Measurements from ENCODE around the gene FAM186B.
"Not testable (repeated sequence)": the region's sequence is repeated elsewhere in the genome, so short reads cannot be mapped to it uniquely, and the experiment has no call there.

FAM186B gene

GRCh38 chr12:49605539-49605938 lies at the start of gene FAM186B:
Gene FAM186B, minus strand, starts transcription at chr12:49605639. Its CDS starts 162 bp downstream, at chr12:49605477.
- not testable (repeated sequence) for H3K27me3 ChIP-seq (ENCODE audit: insufficient read depth, low read length); H3K9me3 ChIP-seq (ENCODE audit: low read length); H3K4me1 ChIP-seq (ENCODE audit: insufficient read depth, low read length); H3K36me3 ChIP-seq (ENCODE audit: insufficient read depth, low read length); H2AFZ ChIP-seq (ENCODE audit: low read depth, low read length); H3K4me3 ChIP-seq (ENCODE audit: low read length)

GRCh38 chr12:49654715-49655114 lies 49.3 kb upstream of the FAM186B start:
- Histone ChIP-seq H3K27me3 (ENCODE audit: insufficient read depth, low read length) (no peaks in the 10 kb centered on the region), H2AFZ (ENCODE audit: low read depth, low read length) (no peak overlapping the region), H3K4me1 (ENCODE audit: insufficient read depth, low read length) (no peaks in the 10 kb centered on the region), H3K4me3 (ENCODE audit: low read length) (no peak overlapping the region), H3K36me3 (ENCODE audit: insufficient read depth, low read length) (peaks cover 74% of the 10 kb centered on the region), H3K9me3 (ENCODE audit: low read length) (no peaks in the 10 kb centered on the region)

GRCh38 chr12:49652921-49653520 lies 47.6 kb upstream of the FAM186B start:
- no peak overlapping the region for H2AFZ ChIP-seq (ENCODE audit: low read depth, low read length)
- no peaks in the 10 kb centered on the region for H3K27me3 ChIP-seq (ENCODE audit: insufficient read depth, low read length)
- peaks cover 82% of the 10 kb centered on the region for H3K36me3 ChIP-seq (ENCODE audit: insufficient read depth, low read length)
- H3K4me3 ChIP-seq (ENCODE audit: low read length): no peak overlapping the region
- H3K9me3 ChIP-seq (ENCODE audit: low read length): no peaks in the 10 kb centered on the region
- no peaks in the 10 kb centered on the region for H3K4me1 ChIP-seq (ENCODE audit: insufficient read depth, low read length)

- no peaks in the 10 kb centered on the region for H3K4me1 ChIP-seq (ENCODE audit: insufficient read depth, low read length)
- H3K9me3 ChIP-seq (ENCODE audit: low read length): no peaks in the 10 kb centered on the region
- no peak overlapping the region for H3K4me3 ChIP-seq (ENCODE audit: low read length)
- H3K36me3 ChIP-seq (ENCODE audit: insufficient read depth, low read length): peaks cover 79% of the 10 kb centered on the region
- H3K27me3 ChIP-seq (ENCODE audit: insufficient read depth, low read length): no peaks in the 10 kb centered on the region
- no peak overlapping the region for H2AFZ ChIP-seq (ENCODE audit: low read depth, low read length)
Observed at GRCh38 chr12:49651855-49652254, 46.4 kb upstream of the FAM186B start.

- no peak overlapping the region for H3K4me3 ChIP-seq (ENCODE audit: low read length)
- H3K4me1 ChIP-seq (ENCODE audit: insufficient read depth, low read length): no peaks in the 10 kb centered on the region
- no peak overlapping the region for H2AFZ ChIP-seq (ENCODE audit: low read depth, low read length)
- H3K36me3 ChIP-seq (ENCODE audit: insufficient read depth, low read length): peaks cover 80% of the 10 kb centered on the region
- no peaks in the 10 kb centered on the region for H3K9me3 ChIP-seq (ENCODE audit: low read length)
- no peaks in the 10 kb centered on the region for H3K27me3 ChIP-seq (ENCODE audit: insufficient read depth, low read length)
Observed at GRCh38 chr12:49649892-49650291, 44.5 kb upstream of the FAM186B start.

GRCh38 chr12:49649445-49649844 lies 44.0 kb upstream of the FAM186B start:
- Histone ChIP-seq H3K4me1 (ENCODE audit: insufficient read depth, low read length) (no peaks in the 10 kb centered on the region), H3K4me3 (ENCODE audit: low read length) (no peak overlapping the region), H3K36me3 (ENCODE audit: insufficient read depth, low read length) (peaks cover 75% of the 10 kb centered on the region), H3K9me3 (ENCODE audit: low read length) (no peaks in the 10 kb centered on the region), H3K27me3 (ENCODE audit: insufficient read depth, low read length) (no peaks in the 10 kb centered on the region), H2AFZ (ENCODE audit: low read depth, low read length) (no peak overlapping the region)

GRCh38 chr12:49648712-49649003 lies 43.2 kb upstream of the FAM186B start:
- peaks cover 73% of the 10 kb centered on the region for H3K36me3 ChIP-seq (ENCODE audit: insufficient read depth, low read length)
- H3K4me3 ChIP-seq (ENCODE audit: low read length): no peak overlapping the region
- no peaks in the 10 kb centered on the region for H3K27me3 ChIP-seq (ENCODE audit: insufficient read depth, low read length)
- no peaks in the 10 kb centered on the region for H3K9me3 ChIP-seq (ENCODE audit: low read length)
- H3K4me1 ChIP-seq (ENCODE audit: insufficient read depth, low read length): no peaks in the 10 kb centered on the region
- H2AFZ ChIP-seq (ENCODE audit: low read depth, low read length): no peak overlapping the region

GRCh38 chr12:49647827-49648711 lies 42.6 kb upstream of the FAM186B start:
- Histone ChIP-seq H2AFZ (ENCODE audit: low read depth, low read length) (no peak overlapping the region), H3K4me3 (ENCODE audit: low read length) (no peak overlapping the region), H3K36me3 (ENCODE audit: insufficient read depth, low read length) (peaks cover 72% of the 10 kb centered on the region), H3K4me1 (ENCODE audit: insufficient read depth, low read length) (no peaks in the 10 kb centered on the region), H3K9me3 (ENCODE audit: low read length) (no peaks in the 10 kb centered on the region), H3K27me3 (ENCODE audit: insufficient read depth, low read length) (no peaks in the 10 kb centered on the region)

- Histone ChIP-seq H3K4me1 (ENCODE audit: insufficient read depth, low read length) (no peaks in the 10 kb centered on the region), H3K27me3 (ENCODE audit: insufficient read depth, low read length) (no peaks in the 10 kb centered on the region), H3K36me3 (ENCODE audit: insufficient read depth, low read length) (peaks cover 77% of the 10 kb centered on the region), H2AFZ (ENCODE audit: low read depth, low read length) (no peak overlapping the region), H3K4me3 (ENCODE audit: low read length) (no peak overlapping the region), H3K9me3 (ENCODE audit: low read length) (no peaks in the 10 kb centered on the region)
Observed at GRCh38 chr12:49646871-49647654, 41.6 kb upstream of the FAM186B start.

- H3K27me3 ChIP-seq (ENCODE audit: insufficient read depth, low read length): no peaks in the 10 kb centered on the region
- H3K9me3 ChIP-seq (ENCODE audit: low read length): no peaks in the 10 kb centered on the region
- no peak overlapping the region for H2AFZ ChIP-seq (ENCODE audit: low read depth, low read length)
- H3K36me3 ChIP-seq (ENCODE audit: insufficient read depth, low read length): peaks cover 80% of the 10 kb centered on the region
- H3K4me3 ChIP-seq (ENCODE audit: low read length): no peak overlapping the region
- no peaks in the 10 kb centered on the region for H3K4me1 ChIP-seq (ENCODE audit: insufficient read depth, low read length)
Observed at GRCh38 chr12:49646331-49646830, 40.9 kb upstream of the FAM186B start.

- Histone ChIP-seq H3K27me3 (ENCODE audit: insufficient read depth, low read length) (no peaks in the 10 kb centered on the region), H3K4me3 (ENCODE audit: low read length) (no peak overlapping the region), H3K4me1 (ENCODE audit: insufficient read depth, low read length) (peaks cover under 1% of the 10 kb centered on the region), H2AFZ (ENCODE audit: low read depth, low read length) (no peak overlapping the region), H3K9me3 (ENCODE audit: low read length) (no peaks in the 10 kb centered on the region), H3K36me3 (ENCODE audit: insufficient read depth, low read length) (peaks cover 71% of the 10 kb centered on the region)
Observed at GRCh38 chr12:49645146-49646039, 40.0 kb upstream of the FAM186B start.

- peaks cover 3% of the 10 kb centered on the region for H3K4me1 ChIP-seq (ENCODE audit: insufficient read depth, low read length)
- no peaks in the 10 kb centered on the region for H3K9me3 ChIP-seq (ENCODE audit: low read length)
- no peak overlapping the region for H2AFZ ChIP-seq (ENCODE audit: low read depth, low read length)
- H3K4me3 ChIP-seq (ENCODE audit: low read length): no peak overlapping the region
- no peaks in the 10 kb centered on the region for H3K27me3 ChIP-seq (ENCODE audit: insufficient read depth, low read length)
- peaks cover 64% of the 10 kb centered on the region for H3K36me3 ChIP-seq (ENCODE audit: insufficient read depth, low read length)
Observed at GRCh38 chr12:49644620-49644994, 39.2 kb upstream of the FAM186B start.
